Osteoblast (primary cell): Measurements from ENCODE around the gene CHST13. TPM values are rescaled to one million over a fixed set of nuclear protein-coding genes. Genes with fewer than 3 reads are reported as not detected.

ENCODE experiments used
- DNase-seq: peaks from one replicate; pipeline ENCODE4 v3.0.0; 2011; ENCODE audit warnings: low spot score, mixed read lengths; ENCODE audit not compliant: insufficient read length; ENCODE audit errors: missing footprints
- H2AFZ ChIP-seq: 2 replicates; pipeline ENCODE4 v1.6.0; 2011; ENCODE audit warnings: mild to moderate bottlenecking, low read length
- H3K27ac ChIP-seq: 2 replicates; pipeline ENCODE4 v1.5.1; 2011; ENCODE audit warnings: mild to moderate bottlenecking, low read depth, low read length, moderate library complexity
- H3K27me3 ChIP-seq: 2 replicates; pipeline ENCODE4 v1.6.0; 2012; ENCODE audit warnings: mild to moderate bottlenecking, control low read depth, inconsistent platforms, low read length, moderate library complexity; ENCODE audit not compliant: insufficient read depth
- H3K36me3 ChIP-seq: 2 replicates; pipeline ENCODE4 v1.5.1; 2011; ENCODE audit warnings: mild to moderate bottlenecking, low read length, control low read depth, moderate library complexity; ENCODE audit not compliant: insufficient read depth
- H3K4me1 ChIP-seq: 2 replicates; pipeline ENCODE4 v1.5.1; 2011; ENCODE audit warnings: mild to moderate bottlenecking, low read length, control low read depth, moderate library complexity; ENCODE audit not compliant: insufficient read depth
- H3K4me2 ChIP-seq: 2 replicates; pipeline ENCODE4 v1.6.0; 2011; ENCODE audit warnings: mild to moderate bottlenecking, low read length; ENCODE audit not compliant: insufficient read depth
- H3K4me3 ChIP-seq: fragments of 200-600 bp; sonication (generic); 3 replicates; pipeline ENCODE4 v1.5.1; 2012; ENCODE audit warnings: mild to moderate bottlenecking, low read length, inconsistent platforms; ENCODE audit not compliant: insufficient read depth
- H3K79me2 ChIP-seq: 2 replicates; pipeline ENCODE4 v1.6.0; 2012; ENCODE audit warnings: mild to moderate bottlenecking, low read length, control low read depth, inconsistent platforms; ENCODE audit not compliant: insufficient read depth
- H3K9me3 ChIP-seq: 2 replicates; pipeline ENCODE4 v1.5.1; 2011; ENCODE audit warnings: low read depth, low read length, control low read depth
- H4K20me1 ChIP-seq: 2 replicates; pipeline ENCODE4 v1.6.0; 2012; ENCODE audit warnings: mild to moderate bottlenecking, low read length, control low read depth; ENCODE audit not compliant: insufficient read depth
- total RNA-seq: library from RNA; depleted of rRNA; stranded (reverse); fragments of >200 nt; gene quantifications from 2 replicates; pipeline ENCODE4 v1.2.3, GENCODE V29; 2012
- TF ChIP-seq, protein P1 (sequence below): IDR thresholded peaks from 2 replicates; pipeline ENCODE4 v1.5.1; 2011; ENCODE audit warnings: mild to moderate bottlenecking, low read depth, low read length, moderate library complexity; ENCODE audit errors: extremely low read depth

CHST13 gene
- total RNA-seq, 1 donor = under 0.01 TPM

DNA sequence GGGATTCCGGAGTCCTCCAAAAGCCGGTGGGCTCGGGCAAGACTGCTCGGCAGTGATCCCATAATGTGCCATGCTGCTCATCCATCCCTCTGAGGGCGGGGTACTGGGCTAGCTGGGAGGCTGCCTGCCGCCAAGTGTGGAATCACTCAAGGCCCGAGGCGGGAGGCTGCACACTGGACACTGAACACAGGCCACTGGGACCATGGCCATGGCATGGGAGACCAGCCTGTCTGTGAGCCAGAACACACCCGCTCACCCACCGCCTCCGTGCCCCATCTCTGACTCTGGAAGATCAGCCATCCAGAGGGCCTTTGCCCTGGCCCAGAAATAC, 33.4 kb downstream of the CHST13 start:
- no peak overlapping the region for H3K27ac ChIP-seq
- no peak overlapping the region for H2AFZ ChIP-seq
- H4K20me1 ChIP-seq = no peaks in the 10 kb centered on the region
- H3K36me3 ChIP-seq = no peaks in the 10 kb centered on the region
- no peaks in the 10 kb centered on the region for H3K79me2 ChIP-seq
- H3K27me3 ChIP-seq = peaks cover 21% of the 10 kb centered on the region
- H3K4me3 ChIP-seq = no peak overlapping the region
- TF ChIP-seq, protein P1, sequence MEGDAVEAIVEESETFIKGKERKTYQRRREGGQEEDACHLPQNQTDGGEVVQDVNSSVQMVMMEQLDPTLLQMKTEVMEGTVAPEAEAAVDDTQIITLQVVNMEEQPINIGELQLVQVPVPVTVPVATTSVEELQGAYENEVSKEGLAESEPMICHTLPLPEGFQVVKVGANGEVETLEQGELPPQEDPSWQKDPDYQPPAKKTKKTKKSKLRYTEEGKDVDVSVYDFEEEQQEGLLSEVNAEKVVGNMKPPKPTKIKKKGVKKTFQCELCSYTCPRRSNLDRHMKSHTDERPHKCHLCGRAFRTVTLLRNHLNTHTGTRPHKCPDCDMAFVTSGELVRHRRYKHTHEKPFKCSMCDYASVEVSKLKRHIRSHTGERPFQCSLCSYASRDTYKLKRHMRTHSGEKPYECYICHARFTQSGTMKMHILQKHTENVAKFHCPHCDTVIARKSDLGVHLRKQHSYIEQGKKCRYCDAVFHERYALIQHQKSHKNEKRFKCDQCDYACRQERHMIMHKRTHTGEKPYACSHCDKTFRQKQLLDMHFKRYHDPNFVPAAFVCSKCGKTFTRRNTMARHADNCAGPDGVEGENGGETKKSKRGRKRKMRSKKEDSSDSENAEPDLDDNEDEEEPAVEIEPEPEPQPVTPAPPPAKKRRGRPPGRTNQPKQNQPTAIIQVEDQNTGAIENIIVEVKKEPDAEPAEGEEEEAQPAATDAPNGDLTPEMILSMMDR = no peak
- peak; percentile 3 for DNase-seq
- H3K4me2 ChIP-seq = no peak overlapping the region
- no peaks in the 10 kb centered on the region for H3K4me1 ChIP-seq
- H3K9me3 ChIP-seq = no peaks in the 10 kb centered on the region

DNA sequence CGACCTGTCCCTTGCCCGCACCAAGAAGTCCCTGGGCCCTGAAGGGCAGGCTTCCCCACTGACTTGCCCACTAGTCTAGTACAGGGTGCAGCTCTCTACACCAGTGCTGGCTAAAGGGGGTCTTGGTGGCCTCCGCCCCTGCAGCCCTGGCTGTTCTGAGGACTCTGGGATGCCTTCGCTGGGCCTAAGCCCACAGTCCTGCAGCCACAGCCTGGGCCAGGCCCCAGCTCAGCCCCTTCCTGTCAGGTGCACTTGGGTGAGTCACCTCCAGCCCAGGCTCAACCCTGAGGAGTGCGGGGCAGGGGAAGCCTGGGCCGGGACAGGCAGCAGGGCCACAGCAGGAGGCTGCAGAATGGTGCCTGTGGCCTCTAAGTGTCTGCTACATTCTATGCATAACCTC, 33.8 kb downstream of the CHST13 start:
- no peak overlapping the region for H3K27ac ChIP-seq
- TF ChIP-seq, protein P1 = no peak
- no peaks in the 10 kb centered on the region for H4K20me1 ChIP-seq
- H3K9me3 ChIP-seq = no peaks in the 10 kb centered on the region
- no peak overlapping the region for H3K4me3 ChIP-seq
- no peaks in the 10 kb centered on the region for H3K79me2 ChIP-seq
- H3K36me3 ChIP-seq = no peaks in the 10 kb centered on the region
- peaks cover 23% of the 10 kb centered on the region for H3K27me3 ChIP-seq
- H3K4me1 ChIP-seq = no peaks in the 10 kb centered on the region
- H3K4me2 ChIP-seq = no peak overlapping the region
- no peak overlapping the region for H2AFZ ChIP-seq
- peak; percentile 78 for DNase-seq

DNA sequence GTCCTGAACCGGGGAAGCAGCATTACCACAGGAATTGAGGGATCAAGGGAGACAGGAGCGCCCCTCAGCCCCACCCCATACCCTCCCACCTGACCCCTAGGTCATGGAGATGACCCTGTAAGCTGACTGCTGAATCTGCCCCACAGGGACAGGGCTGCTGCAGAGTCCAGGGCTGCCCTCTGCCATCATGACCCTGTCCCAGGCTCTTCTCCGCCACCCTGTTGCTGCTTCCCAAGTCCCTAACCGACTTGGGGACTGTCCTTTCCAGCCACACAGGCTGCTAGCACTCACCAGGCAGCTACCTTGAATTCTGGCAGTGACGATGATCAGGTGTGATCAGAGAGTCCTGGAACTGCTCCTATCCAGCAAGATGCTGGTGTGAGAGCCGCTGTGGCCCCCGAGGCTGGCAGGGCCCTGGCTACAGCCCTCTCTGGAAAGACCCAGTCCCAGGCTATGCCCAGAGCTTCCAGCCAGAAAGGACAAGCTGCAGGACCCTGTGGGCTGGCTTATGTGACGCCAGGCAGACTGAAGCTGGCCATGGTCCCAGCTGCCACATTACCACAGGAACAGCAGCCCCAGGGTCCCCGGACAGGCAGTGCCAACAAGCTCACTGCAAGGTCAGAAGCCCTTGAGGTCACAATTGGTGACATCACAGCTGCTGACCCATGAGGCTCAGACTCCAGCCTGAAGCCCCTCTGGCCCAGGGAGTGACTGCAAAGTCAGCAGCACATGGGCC, 34.5 kb downstream of the CHST13 start, which contains the start of gene C3orf22:
Gene C3orf22, minus strand, starts transcription at position 597 of the 736 bp plus-strand sequence. CDS start 5,542 bp downstream, outside the sequence.
- Histone ChIP-seq H2AFZ (no peak within 1 kb of the TSS), H3K36me3 (no peaks in the 10 kb centered on the region), H3K4me2 (no peak within 1 kb of the TSS), H4K20me1 (no peaks in the 10 kb centered on the region), H3K9me3 (no peaks in the 10 kb centered on the region), H3K4me1 (no peaks in the 10 kb centered on the region), H3K27ac (no peak within 1 kb of the TSS), H3K27me3 (peaks cover 26% of the 10 kb centered on the region), H3K4me3 (no peak within 1 kb of the TSS), H3K79me2 (no peaks in the 10 kb centered on the region)
- DNase-seq = peak; percentile 37
- TF ChIP-seq, protein P1 = no peak

DNA sequence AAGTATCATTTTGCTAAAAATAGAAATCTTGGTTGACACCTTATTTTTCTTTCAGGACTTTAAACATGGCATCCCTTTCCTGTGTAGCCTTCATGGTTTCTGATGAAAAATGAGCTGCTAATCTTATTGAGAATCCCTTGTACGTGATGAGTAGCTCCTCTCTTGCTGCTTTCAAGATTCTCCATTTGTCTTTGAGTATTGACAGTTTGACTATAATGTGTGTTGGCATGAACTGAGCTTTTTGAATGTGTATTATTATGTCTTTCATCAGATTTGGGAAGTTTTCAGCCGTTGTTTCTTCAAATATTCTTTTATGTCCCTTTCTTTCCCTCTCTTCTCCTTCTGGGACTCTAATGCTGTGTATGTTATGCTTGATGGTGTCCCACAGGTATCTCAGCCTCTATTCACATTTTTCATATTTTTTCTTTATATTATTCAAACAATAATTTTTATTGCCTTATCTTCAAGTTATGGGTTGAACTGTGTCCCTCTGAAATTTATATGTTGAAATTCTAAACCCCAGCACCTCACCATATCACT, 38.9 kb downstream of the CHST13 start:
- peaks cover 56% of the 10 kb centered on the region for H3K27me3 ChIP-seq
- H4K20me1 ChIP-seq = no peaks in the 10 kb centered on the region
- H3K4me1 ChIP-seq = no peaks in the 10 kb centered on the region
- H3K36me3 ChIP-seq = no peaks in the 10 kb centered on the region
- no peaks in the 10 kb centered on the region for H3K79me2 ChIP-seq
- TF ChIP-seq, protein P1 = no peak
- no peak overlapping the region for H2AFZ ChIP-seq
- H3K27ac ChIP-seq = no peak overlapping the region
- H3K4me3 ChIP-seq = no peak overlapping the region
- H3K4me2 ChIP-seq = no peak overlapping the region
- H3K9me3 ChIP-seq = no peaks in the 10 kb centered on the region
- DNase-seq = no peak
